Fibroblast of skin of left biceps (primary cell): ENCODE measurements around the gene TMTC1.
"Not testable (repeated sequence)": the region's sequence is repeated elsewhere in the genome, so short reads cannot be mapped to it uniquely, and the experiment has no call there.

ENCODE experiments used
- DNase-seq, 2 experiments: peaks; one replicate each; pipeline ENCODE4 v3.0.0-alpha.2; 2013; ENCODE audit warnings: low read depth in 2 of 2

Gene TMTC1

GRCh38 chr12:29672580-29672979 lies 111.2 kb downstream of the TMTC1 start:
- no peak for DNase-seq

GRCh38 chr12:29671742-29672141 lies 112.0 kb downstream of the TMTC1 start:
- no peak for DNase-seq

GRCh38 chr12:29667011-29667410 lies 116.7 kb downstream of the TMTC1 start:
- DNase-seq, result no peak

GRCh38 chr12:29665107-29665506 lies 118.6 kb downstream of the TMTC1 start:
- DNase-seq, result no peak

- DNase-seq, result no peak
Measured at GRCh38 chr12:29662734-29663323, 120.9 kb downstream of the TMTC1 start.

GRCh38 chr12:29660847-29661246 lies 122.9 kb downstream of the TMTC1 start:
- DNase-seq, result no peak

- no peak for DNase-seq
Measured at GRCh38 chr12:29656762-29657538, 126.8 kb downstream of the TMTC1 start.

- DNase-seq, result no peak
Measured at GRCh38 chr12:29655861-29656260, 127.9 kb downstream of the TMTC1 start.

- no peak for DNase-seq
Measured at GRCh38 chr12:29653286-29653685, 130.5 kb downstream of the TMTC1 start.

- no peak for DNase-seq
Measured at GRCh38 chr12:29650371-29650770, 133.4 kb downstream of the TMTC1 start.

- DNase-seq, result no peak
Measured at GRCh38 chr12:29649722-29650121, 134.0 kb downstream of the TMTC1 start.

- no peak for DNase-seq
Measured at GRCh38 chr12:29644536-29645162, 139.1 kb downstream of the TMTC1 start.

- no peak for DNase-seq
Measured at GRCh38 chr12:29640589-29641345, 143.0 kb downstream of the TMTC1 start.

GRCh38 chr12:29639893-29640495 lies 143.7 kb downstream of the TMTC1 start:
- no peak for DNase-seq

- no peak for DNase-seq
Measured at GRCh38 chr12:29638528-29638927, 145.2 kb downstream of the TMTC1 start.

- DNase-seq, result no peak
Measured at GRCh38 chr12:29634057-29634456, 149.7 kb downstream of the TMTC1 start.

- DNase-seq, result not testable (repeated sequence)
Measured at GRCh38 chr12:29630164-29630563, 153.6 kb downstream of the TMTC1 start.

- DNase-seq, result no peak
Measured at GRCh38 chr12:29627221-29627620, 156.5 kb downstream of the TMTC1 start.

- no peak for DNase-seq
Measured at GRCh38 chr12:29625359-29625953, 158.3 kb downstream of the TMTC1 start.

GRCh38 chr12:29622251-29622650 lies 161.5 kb downstream of the TMTC1 start:
- DNase-seq, result no peak

GRCh38 chr12:29620030-29620429 lies 163.7 kb downstream of the TMTC1 start:
- DNase-seq, result no peak
